ENCODE measurements around the gene NTF4.

- TF ChIP-seq CTCF (conservative IDR thresholded peaks at IDR 0.05; ENCODE audit: low read depth, low read length) (no peak), EZH2 (IDR thresholded peaks at IDR 0.05; ENCODE audit: low read length, unreplicated experiment) (no peak), EZH2phosphoT487 (IDR thresholded peaks at IDR 0.05; ENCODE audit: borderline replicate concordance, low read length) (no peak)
These were observed 43.2 kb upstream of the NTF4 start for GRCh38 chr19:49107625-49108459.

Measured in PC-3 (cell line).